ENCODE measurements around the gene SND1. TPM values are rescaled to one million over a fixed set of nuclear protein-coding genes. Genes with fewer than 3 reads are reported as not detected.

Gene SND1
- 26.5 and 29.2 TPM in 2 replicates for polyA plus RNA-seq

GRCh38 chr7:127651556-127652332 lies at the start of gene SND1:
TSS of gene SND1 (plus strand) at chr7:127652194. CDS start at chr7:127652374, 180 bp downstream.

GRCh38 chr7:127618042-127618441 lies 34.0 kb upstream of the SND1 start, which contains the start of gene PAX4:
TSS of gene PAX4 (minus strand) at chr7:127618142. CDS start at chr7:127615928, 2,214 bp downstream.

GRCh38 chr7:128030654-128031611 lies 378.9 kb downstream of the SND1 start, which contains the start of gene LRRC4:
TSS of gene LRRC4 (minus strand) at chr7:128031437. CDS start at chr7:128030640, 797 bp downstream.

Other genes starting within 250 kb of the SND1 start
- 1.2 and 1.7 TPM in 2 replicates for gene GCC1, start 66.6 kb upstream of the SND1 start, polyA plus RNA-seq
- gene ARF5, start 63.8 kb upstream of the SND1 start, polyA plus RNA-seq, result 61.3 and 79.5 TPM in 2 replicates
- not detected in 2 replicates for gene FSCN3, start 58.5 kb upstream of the SND1 start, polyA plus RNA-seq
- gene PAX4, start 34.1 kb upstream of the SND1 start, polyA plus RNA-seq, result not detected in 2 replicates

All from Purkinje cell (primary cell).